Stimulated activated CD4-positive, alpha-beta T cell treated with anti-CD3 and anti-CD28 coated beads, Interleukin-1b, Interleukin-23, amount 100 ng/mL, for 48 hours (primary cell): ENCODE measurements around the gene PTGR2.
A peak's percentile ranks its signal among the peaks of the same experiment; 100 is the strongest.
"Not testable (repeated sequence)": the region's sequence is repeated elsewhere in the genome, so short reads cannot be mapped to it uniquely, and the experiment has no call there.

Source experiments
- DNase-seq: peaks from one replicate; pipeline ENCODE4 v3.0.0-alpha.2; 2020

The PTGR2 gene

GRCh38 chr14:73851567-73852382 lies at the start of gene PTGR2:
PTGR2 (plus strand) TSS chr14:73851831; CDS start chr14:73858863, 7,032 bp downstream.
- DNase-seq, result peak; percentile 90

GRCh38 chr14:73802431-73803188 lies 49.0 kb upstream of the PTGR2 start:
- no peak for DNase-seq

GRCh38 chr14:73804636-73805035 lies 47.0 kb upstream of the PTGR2 start:
- no peak for DNase-seq

- no peak for DNase-seq
Observed at GRCh38 chr14:73807457-73807856, 44.2 kb upstream of the PTGR2 start.

GRCh38 chr14:73809391-73809790 lies 42.2 kb upstream of the PTGR2 start:
- DNase-seq, result no peak

- no peak for DNase-seq
Observed at GRCh38 chr14:73810478-73811163, 41.0 kb upstream of the PTGR2 start.

- no peak for DNase-seq
Observed at GRCh38 chr14:73811164-73811503, 40.5 kb upstream of the PTGR2 start.

GRCh38 chr14:73814153-73814552 lies 37.5 kb upstream of the PTGR2 start:
- DNase-seq, result no peak

GRCh38 chr14:73815849-73816248 lies 35.8 kb upstream of the PTGR2 start:
- DNase-seq, result no peak

- DNase-seq, result no peak
Observed at GRCh38 chr14:73816393-73816816, 35.2 kb upstream of the PTGR2 start.

GRCh38 chr14:73817020-73817655 lies 34.5 kb upstream of the PTGR2 start:
- no peak for DNase-seq

- DNase-seq, result no peak
Observed at GRCh38 chr14:73818821-73819220, 32.8 kb upstream of the PTGR2 start.

GRCh38 chr14:73820631-73821030 lies 31.0 kb upstream of the PTGR2 start:
- DNase-seq, result no peak

GRCh38 chr14:73823339-73823885 lies 28.2 kb upstream of the PTGR2 start:
- DNase-seq, result no peak

- no peak for DNase-seq
Observed at GRCh38 chr14:73824127-73824526, 27.5 kb upstream of the PTGR2 start.

GRCh38 chr14:73824536-73824935 lies 27.1 kb upstream of the PTGR2 start:
- DNase-seq, result no peak

GRCh38 chr14:73825551-73826188 lies 26.0 kb upstream of the PTGR2 start:
- peak; percentile 82 for DNase-seq

GRCh38 chr14:73827190-73827589 lies 24.4 kb upstream of the PTGR2 start:
- DNase-seq, result not testable (repeated sequence)

- DNase-seq, result no peak
Observed at GRCh38 chr14:73829071-73829470, 22.6 kb upstream of the PTGR2 start.

GRCh38 chr14:73829526-73830431 lies 21.9 kb upstream of the PTGR2 start:
- DNase-seq, result peak; percentile 66

GRCh38 chr14:73833034-73833433 lies 18.6 kb upstream of the PTGR2 start:
- no peak for DNase-seq
